Fibroblast of lung (primary cell): Measurements from ENCODE around the gene FBXL13. TPM values are rescaled to one million over a fixed set of nuclear protein-coding genes. Genes with fewer than 3 reads are reported as not detected.

Experiments
- DNase-seq, 2 donors: peaks; one replicate each; pipeline versions ENCODE4 v3.0.0 to v3.0.0-alpha.2; 2010; ENCODE audit warnings: low read depth in 2 of 2
- H2AFZ ChIP-seq: 2 replicates; pipeline ENCODE4 v1.5.1; 2012; ENCODE audit warnings: low read length, control low read depth, inconsistent platforms
- H3K27ac ChIP-seq: 2 replicates; pipeline ENCODE4 v1.5.1; 2011; ENCODE audit warnings: low read length, control low read depth; ENCODE audit not compliant: insufficient read depth
- H3K27me3 ChIP-seq: 2 replicates; pipeline ENCODE4 v1.5.1; 2011; ENCODE audit warnings: mild to moderate bottlenecking, low read length; ENCODE audit not compliant: control insufficient read depth, insufficient read depth
- H3K36me3 ChIP-seq: 2 replicates; pipeline ENCODE4 v1.5.1; 2011; ENCODE audit warnings: low read length; ENCODE audit not compliant: control insufficient read depth, insufficient read depth
- H3K4me1 ChIP-seq: 2 replicates; pipeline ENCODE4 v1.5.1; 2011; ENCODE audit warnings: low read length; ENCODE audit not compliant: control insufficient read depth, insufficient read depth; ENCODE audit errors: extremely low read depth
- H3K4me2 ChIP-seq: 2 replicates; pipeline ENCODE4 v1.5.1; 2011; ENCODE audit warnings: low read length, control low read depth; ENCODE audit not compliant: insufficient read depth; ENCODE audit errors: extremely low read depth
- H3K4me3 ChIP-seq, 4 experiments: fragments of 200-600 bp in 1 of 4; sonication (generic) in 1 of 4; replicated peaks in 1 of 4; 2 replicates each; pipeline ENCODE4 v1.5.1; 2011 to 2016; ENCODE audit warnings: low read length in 4 of 4, low read depth in 3 of 4, mild to moderate bottlenecking in 3 of 4, control low read depth in 2 of 4, inconsistent platforms in 1 of 4, mixed read lengths in 1 of 4; ENCODE audit not compliant: insufficient read depth in 1 of 4; ENCODE audit errors: control extremely low read depth in 1 of 4
- H3K79me2 ChIP-seq: 2 replicates; pipeline ENCODE4 v1.5.1; 2012; ENCODE audit warnings: mild to moderate bottlenecking, low read length, inconsistent platforms; ENCODE audit not compliant: control insufficient read depth, insufficient read depth
- H3K9ac ChIP-seq: 2 replicates; pipeline ENCODE4 v1.5.1; 2011; ENCODE audit warnings: mild to moderate bottlenecking, low read length, control low read depth; ENCODE audit not compliant: insufficient read depth
- H3K9me3 ChIP-seq: 2 replicates; pipeline ENCODE4 v1.5.1; 2012; ENCODE audit warnings: low read depth, low read length; ENCODE audit not compliant: control insufficient read depth, insufficient read depth
- H4K20me1 ChIP-seq: 2 replicates; pipeline ENCODE4 v1.5.1; 2011; ENCODE audit warnings: low read length; ENCODE audit not compliant: control insufficient read depth, insufficient read depth; ENCODE audit errors: extremely low read depth
- EZH2 ChIP-seq: IDR thresholded peaks from 2 replicates; pipeline ENCODE4 v1.5.1; 2012; ENCODE audit warnings: low read length, control low read depth, mild to moderate bottlenecking; ENCODE audit errors: missing control alignments
- polyA plus RNA-seq, 2 donors: library from polyadenylated mRNA; depleted of rRNA in 1 of 2; stranded (reverse) in 1 of 2; unstranded in 1 of 2; fragments of >200 nt; gene quantifications; 2 replicates each; pipeline ENCODE4 v1.2.1, GENCODE V29; 2011 to 2012; ENCODE audit warnings: missing spikeins in 1 of 2
- total RNA-seq: library from RNA; depleted of rRNA; stranded (reverse); fragments of >200 nt; gene quantifications from 2 replicates; pipeline ENCODE4 v1.2.1, GENCODE V29; 2014
- TF ChIP-seq, protein P1 (sequence below), 2 donors: IDR thresholded peaks in 1 of 2; conservative IDR thresholded peaks in 1 of 2; 1 replicate in 1 of 2; 2 replicates in 1 of 2; pipeline ENCODE4 v1.5.1; 2011 to 2012; ENCODE audit warnings: low read length in 2 of 2, control low read depth in 1 of 2, inconsistent platforms in 1 of 2, low read depth in 1 of 2, mild to moderate bottlenecking in 1 of 2

The FBXL13 gene
- total and polyA plus RNA-seq, 2 donors (not counting 1 experiment from before 2014, with no cell fraction given), result 0.41 to 0.66 TPM

DNA sequence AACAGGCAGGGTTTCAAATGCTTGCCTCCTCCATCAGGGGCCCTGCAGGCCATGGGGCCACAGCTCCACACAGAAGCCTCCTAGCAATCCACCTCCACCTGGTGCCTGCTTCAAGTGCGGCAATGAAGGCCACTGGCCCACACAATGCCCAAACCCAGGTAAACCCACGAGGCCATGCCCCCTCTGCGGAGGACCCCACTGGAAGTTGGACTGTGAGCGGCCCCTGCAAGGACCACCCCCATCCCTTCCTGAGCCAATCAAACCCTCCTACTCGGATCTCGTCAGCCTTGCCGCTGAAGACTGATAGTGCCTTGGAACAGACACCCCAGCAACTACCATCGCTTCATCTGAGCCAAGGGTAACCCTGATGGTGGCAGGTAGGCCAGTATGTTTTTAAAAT lies 98.7 kb downstream of the FBXL13 start:
- H3K27me3 ChIP-seq, result no peaks in the 10 kb centered on the region

DNA sequence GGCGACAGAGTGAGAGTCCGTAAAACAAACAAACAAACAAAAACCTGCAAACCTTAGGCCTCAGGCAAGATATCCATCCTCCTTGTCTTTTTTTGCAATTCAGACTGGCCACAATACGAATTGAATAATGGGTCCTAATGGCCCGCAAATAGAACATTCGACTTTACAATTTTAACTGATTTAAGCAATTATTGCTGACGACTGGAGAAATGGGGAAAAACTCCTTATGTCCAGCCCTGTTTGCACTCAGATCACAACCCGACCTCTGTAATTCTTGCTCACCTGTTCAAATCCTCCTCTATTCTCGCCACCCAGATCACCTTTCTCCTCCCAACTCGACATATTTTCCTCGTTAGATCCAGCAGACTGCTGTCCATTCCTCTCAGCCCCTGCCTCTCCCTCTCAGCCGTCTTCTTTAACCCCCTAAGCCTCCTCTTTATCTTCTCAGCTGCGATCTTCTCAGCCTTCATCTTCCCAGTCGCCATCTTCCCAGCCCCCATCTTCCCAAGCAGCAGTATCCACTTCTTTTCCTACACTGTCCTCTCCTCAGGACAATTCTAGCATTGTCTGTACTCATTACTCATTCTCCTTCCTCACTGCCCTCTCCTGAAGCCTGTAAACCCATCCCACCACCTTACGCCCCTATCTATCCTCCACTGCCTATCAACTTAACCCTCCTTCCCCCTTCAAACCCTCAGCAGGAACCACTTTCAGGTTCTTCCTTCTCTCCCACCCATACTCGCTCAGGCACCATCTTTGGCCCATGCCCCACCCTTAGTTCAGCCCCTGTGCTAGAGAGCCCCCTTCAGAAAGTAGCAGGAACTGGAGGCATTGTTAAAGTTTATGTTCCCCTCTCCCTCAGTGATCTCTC lies 100.0 kb downstream of the FBXL13 start:
- no peak for DNase-seq
- H2AFZ ChIP-seq, result no peak overlapping the region
- H3K4me2 ChIP-seq, result no peak overlapping the region
- H3K9me3 ChIP-seq, result no peaks in the 10 kb centered on the region
- H3K27ac ChIP-seq, result no peak overlapping the region
- no peaks in the 10 kb centered on the region for H3K4me1 ChIP-seq
- TF ChIP-seq, protein P1, sequence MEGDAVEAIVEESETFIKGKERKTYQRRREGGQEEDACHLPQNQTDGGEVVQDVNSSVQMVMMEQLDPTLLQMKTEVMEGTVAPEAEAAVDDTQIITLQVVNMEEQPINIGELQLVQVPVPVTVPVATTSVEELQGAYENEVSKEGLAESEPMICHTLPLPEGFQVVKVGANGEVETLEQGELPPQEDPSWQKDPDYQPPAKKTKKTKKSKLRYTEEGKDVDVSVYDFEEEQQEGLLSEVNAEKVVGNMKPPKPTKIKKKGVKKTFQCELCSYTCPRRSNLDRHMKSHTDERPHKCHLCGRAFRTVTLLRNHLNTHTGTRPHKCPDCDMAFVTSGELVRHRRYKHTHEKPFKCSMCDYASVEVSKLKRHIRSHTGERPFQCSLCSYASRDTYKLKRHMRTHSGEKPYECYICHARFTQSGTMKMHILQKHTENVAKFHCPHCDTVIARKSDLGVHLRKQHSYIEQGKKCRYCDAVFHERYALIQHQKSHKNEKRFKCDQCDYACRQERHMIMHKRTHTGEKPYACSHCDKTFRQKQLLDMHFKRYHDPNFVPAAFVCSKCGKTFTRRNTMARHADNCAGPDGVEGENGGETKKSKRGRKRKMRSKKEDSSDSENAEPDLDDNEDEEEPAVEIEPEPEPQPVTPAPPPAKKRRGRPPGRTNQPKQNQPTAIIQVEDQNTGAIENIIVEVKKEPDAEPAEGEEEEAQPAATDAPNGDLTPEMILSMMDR (conservative IDR thresholded peaks at IDR 0.05 in 1 of 2, IDR thresholded peaks at IDR 0.05 in 1 of 2; ENCODE audit: low read depth in 1 of 2, low read length in 2 of 2), result peak in 1 of 2 donors; percentile 13
- TF ChIP-seq EZH2, result no peak
- H3K27me3 ChIP-seq, result no peaks in the 10 kb centered on the region
- H3K36me3 ChIP-seq, result no peaks in the 10 kb centered on the region
- no peak overlapping the region for H3K4me3 ChIP-seq
- H4K20me1 ChIP-seq, result no peaks in the 10 kb centered on the region
- no peak overlapping the region for H3K9ac ChIP-seq
- H3K79me2 ChIP-seq, result no peaks in the 10 kb centered on the region

More for the DNA sequence above, 98.7 kb downstream of the FBXL13 start:
- no peak for TF ChIP-seq EZH2
- TF ChIP-seq, protein P1 (conservative IDR thresholded peaks at IDR 0.05 in 1 of 2, IDR thresholded peaks at IDR 0.05 in 1 of 2; ENCODE audit: low read depth in 1 of 2, low read length in 2 of 2), result no peak
- no peak overlapping the region for H3K4me3 ChIP-seq
- no peak overlapping the region for H3K4me2 ChIP-seq
- H2AFZ ChIP-seq, result no peak overlapping the region
- H3K9ac ChIP-seq, result no peak overlapping the region
- no peaks in the 10 kb centered on the region for H3K79me2 ChIP-seq
- no peaks in the 10 kb centered on the region for H3K9me3 ChIP-seq
- H3K36me3 ChIP-seq, result no peaks in the 10 kb centered on the region
- H3K4me1 ChIP-seq, result no peaks in the 10 kb centered on the region
- DNase-seq, result no peak
- no peaks in the 10 kb centered on the region for H4K20me1 ChIP-seq
- no peak overlapping the region for H3K27ac ChIP-seq

DNA sequence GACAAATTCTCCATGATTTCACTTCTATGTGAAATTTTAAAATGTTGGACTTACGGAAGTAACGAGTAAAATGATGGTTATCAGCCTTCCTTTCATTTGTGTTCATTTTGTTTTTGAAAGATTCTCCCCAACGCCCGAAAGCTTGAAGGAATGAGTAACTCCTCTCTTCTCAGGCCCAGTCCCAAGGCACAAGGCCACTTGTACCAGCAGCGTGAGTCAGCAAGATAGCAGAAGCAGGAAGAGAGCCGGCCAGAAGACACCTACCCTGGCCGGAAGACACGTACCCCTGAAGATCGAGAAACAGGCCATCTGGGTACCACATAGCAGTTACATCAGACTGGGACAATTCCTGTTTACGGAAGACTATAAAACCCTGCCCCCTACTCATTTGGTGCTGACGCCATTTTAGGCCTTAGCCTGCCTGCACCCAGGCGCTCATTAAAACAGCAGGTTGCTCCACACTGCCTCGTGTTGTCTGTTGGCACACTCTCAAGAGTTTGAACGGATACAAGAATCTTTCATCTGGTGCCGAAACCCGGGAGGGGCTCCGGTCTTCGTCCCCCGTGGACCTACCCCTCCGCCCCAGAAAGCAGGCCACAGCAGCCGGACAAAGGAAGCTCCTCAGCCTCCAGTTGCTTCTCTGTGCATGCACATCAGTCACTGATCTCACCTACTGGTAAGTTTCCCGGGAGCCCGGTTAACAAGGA lies 101.3 kb downstream of the FBXL13 start:
- no peak overlapping the region for H3K4me2 ChIP-seq
- no peaks in the 10 kb centered on the region for H4K20me1 ChIP-seq
- no peak for TF ChIP-seq EZH2
- TF ChIP-seq, protein P1 (conservative IDR thresholded peaks at IDR 0.05 in 1 of 2, IDR thresholded peaks at IDR 0.05 in 1 of 2; ENCODE audit: low read depth in 1 of 2, low read length in 2 of 2), result no peak
- no peaks in the 10 kb centered on the region for H3K4me1 ChIP-seq
- no peak overlapping the region for H3K27ac ChIP-seq
- H3K9ac ChIP-seq, result no peak overlapping the region
- DNase-seq, result peak in 1 of 2 donors; percentile 75
- no peaks in the 10 kb centered on the region for H3K36me3 ChIP-seq
- H2AFZ ChIP-seq, result no peak overlapping the region
- H3K79me2 ChIP-seq, result no peaks in the 10 kb centered on the region
- H3K27me3 ChIP-seq, result no peaks in the 10 kb centered on the region
- no peak overlapping the region for H3K4me3 ChIP-seq
- H3K9me3 ChIP-seq, result no peaks in the 10 kb centered on the region
